Keratinocyte (primary cell): ENCODE results near the gene RBFOX2. TPM values are rescaled to one million over a fixed set of nuclear protein-coding genes. Genes with fewer than 3 reads are reported as not detected.

Source experiments
- DNase-seq: peaks from one replicate; pipeline ENCODE4 v3.0.0-alpha.2; 2011; ENCODE audit warnings: low read depth, missing footprints, low spot score
- FAIRE-seq: peaks from 2 replicates; lab custom pipeline; 2011; peaks lifted over from hg19 to GRCh38; lab: Jason Lieb, UNC
- H2AFZ ChIP-seq: 2 replicates; pipeline ENCODE4 v1.6.0; 2012; ENCODE audit warnings: low read length, control low read depth, inconsistent platforms; ENCODE audit not compliant: control insufficient read depth
- H3K27ac ChIP-seq: 2 replicates; pipeline ENCODE4 v1.5.1; 2011; ENCODE audit warnings: low read length; ENCODE audit not compliant: control insufficient read depth, insufficient read depth
- H3K27me3 ChIP-seq: 3 replicates; pipeline ENCODE4 v1.6.0; 2011; ENCODE audit warnings: low read length; ENCODE audit not compliant: control insufficient read depth, insufficient read depth; ENCODE audit errors: extremely low read depth
- H3K36me3 ChIP-seq, 2 experiments: 2 replicates in 1 of 2; 3 replicates in 1 of 2; pipeline ENCODE4 v1.5.1; 2011; ENCODE audit warnings: low read length in 2 of 2, mild to moderate bottlenecking in 1 of 2; ENCODE audit not compliant: control insufficient read depth in 2 of 2, insufficient read depth in 2 of 2; ENCODE audit errors: extremely low read depth in 1 of 2
- H3K4me1 ChIP-seq: 3 replicates; pipeline ENCODE4 v1.5.1; 2011; ENCODE audit warnings: low read length; ENCODE audit not compliant: control insufficient read depth, insufficient read depth; ENCODE audit errors: extremely low read depth
- H3K4me2 ChIP-seq: 3 replicates; pipeline ENCODE4 v1.6.0; 2011; ENCODE audit warnings: low read depth, low read length; ENCODE audit not compliant: control insufficient read depth, insufficient read depth; ENCODE audit errors: extremely low read depth
- H3K4me3 ChIP-seq, 3 experiments: fragments of 200-600 bp in 1 of 3; sonication (generic) in 1 of 3; 2 replicates in 2 of 3; 3 replicates in 1 of 3; pipeline ENCODE4 v1.5.1; 2011 to 2016; ENCODE audit warnings: low read length in 3 of 3, mild to moderate bottlenecking in 3 of 3, control low read depth in 2 of 3, inconsistent platforms in 1 of 3, low read depth in 1 of 3, mixed read lengths in 1 of 3, mixed run types in 1 of 3, moderate library complexity in 1 of 3; ENCODE audit not compliant: control insufficient read depth in 2 of 3, insufficient read depth in 2 of 3; ENCODE audit errors: extremely low read depth in 1 of 3
- H3K79me2 ChIP-seq: 2 replicates; pipeline ENCODE4 v1.6.0; 2012; ENCODE audit warnings: low read length; ENCODE audit not compliant: control insufficient read depth, insufficient read depth
- H3K9ac ChIP-seq: 3 replicates; pipeline ENCODE4 v1.6.0; 2011; ENCODE audit warnings: low read length; ENCODE audit not compliant: control insufficient read depth, insufficient read depth; ENCODE audit errors: extremely low read depth
- H3K9me1 ChIP-seq: 3 replicates; pipeline ENCODE4 v1.6.0; 2011; ENCODE audit warnings: low read length; ENCODE audit not compliant: control insufficient read depth, insufficient read depth; ENCODE audit errors: extremely low read depth
- H3K9me3 ChIP-seq: 2 replicates; pipeline ENCODE4 v1.5.1; 2012; ENCODE audit warnings: low read depth, low read length; ENCODE audit not compliant: control insufficient read depth
- H4K20me1 ChIP-seq: 3 replicates; pipeline ENCODE4 v1.6.0; 2011; ENCODE audit warnings: low read length; ENCODE audit not compliant: control insufficient read depth, insufficient read depth; ENCODE audit errors: extremely low read depth
- CTCF ChIP-seq, 3 experiments: IDR thresholded peaks in 1 of 3; conservative IDR thresholded peaks in 1 of 3; optimal IDR thresholded peaks in 1 of 3; 2 replicates in 2 of 3; 3 replicates in 1 of 3; pipeline versions ENCODE3 to v1.5.1; 2011; ENCODE audit warnings: low read length in 3 of 3, mild to moderate bottlenecking in 3 of 3, moderate library complexity in 2 of 3, control low read depth in 1 of 3, inconsistent platforms in 1 of 3; ENCODE audit not compliant: insufficient read depth in 2 of 3; ENCODE audit errors: extremely low read depth in 1 of 3
- EZH2 ChIP-seq: IDR thresholded peaks from one replicate; pipeline ENCODE4 v1.6.1; 2012; ENCODE audit warnings: inconsistent platforms, mild to moderate bottlenecking, low read length, moderate library complexity
- dilution Hi-C: fragments of 300-500 bp; cut with MboI; formaldehyde crosslinking; loops from one replicate; pipeline ENCODE4 v1.7.0; 2020; ENCODE audit warnings: low sequenced_read_pairs; ENCODE audit not compliant: extremely low pct_ligation_motif_present
- polyA plus RNA-seq, 5 experiments: library from polyadenylated mRNA; depleted of rRNA in 3 of 5; stranded (reverse) in 3 of 5; stranded (forward) in 1 of 5; unstranded in 1 of 5; fragments of >200 nt; gene quantifications; 1 replicate in 1 of 5; 2 replicates in 3 of 5; 3 replicates in 1 of 5; pipeline versions ENCODE4 v1.2.1 to v1.2.3, GENCODE V29; 2011 to 2012; ENCODE audit warnings: missing spikeins in 2 of 5, low read depth in 1 of 5, low replicate concordance in 1 of 5

Gene RBFOX2
- polyA plus RNA-seq, 1 donor (not counting 4 experiments of a cell fraction or from before 2014, with no cell fraction given): 118 TPM

- peaks cover 0 to 2% of the 10 kb centered on the region in 2 experiments for H3K36me3 ChIP-seq
- dilution Hi-C loops: no loop called here
- H3K4me2 ChIP-seq: no peak overlapping the region
- DNase-seq (no peak), FAIRE-seq (no peak)
- no peak overlapping the region for H3K27ac ChIP-seq
- H3K9me1 ChIP-seq: no peaks in the 10 kb centered on the region
- no peaks in the 10 kb centered on the region for H3K27me3 ChIP-seq
- no peak overlapping the region for H2AFZ ChIP-seq
- no peaks in the 10 kb centered on the region for H3K4me1 ChIP-seq
- H3K9me3 ChIP-seq: no peaks in the 10 kb centered on the region
- H3K79me2 ChIP-seq: peaks cover 46% of the 10 kb centered on the region
- no peak for TF ChIP-seq EZH2
- TF ChIP-seq CTCF (optimal IDR thresholded peaks at IDR 0.05 in 1 of 3, IDR thresholded peaks at IDR 0.05 in 1 of 3, conservative IDR thresholded peaks at IDR 0.05 in 1 of 3; ENCODE audit: extremely low read depth in 1 of 3, insufficient read depth in 2 of 3, low read length in 3 of 3): no peak
- H4K20me1 ChIP-seq: no peaks in the 10 kb centered on the region
- H3K4me3 ChIP-seq: no peak overlapping the region
- no peak overlapping the region for H3K9ac ChIP-seq
These were observed 46.7 kb downstream of the RBFOX2 start for GRCh38 chr22:35981900-35982299.

GRCh38 chr22:35978889-35979288 is 49.7 kb downstream of the RBFOX2 start:
- peaks cover 0 to 2% of the 10 kb centered on the region in 2 experiments for H3K36me3 ChIP-seq
- peaks cover 38% of the 10 kb centered on the region for H3K79me2 ChIP-seq
- H3K9me3 ChIP-seq: no peaks in the 10 kb centered on the region
- no peak overlapping the region for H2AFZ ChIP-seq
- no peaks in the 10 kb centered on the region for H3K9me1 ChIP-seq
- no peaks in the 10 kb centered on the region for H3K27me3 ChIP-seq
- no peak overlapping the region for H3K4me2 ChIP-seq
- dilution Hi-C loops: no loop called here
- no peaks in the 10 kb centered on the region for H3K4me1 ChIP-seq
- H3K4me3 ChIP-seq: no peak overlapping the region
- FAIRE-seq: no peak
- TF ChIP-seq CTCF (optimal IDR thresholded peaks at IDR 0.05 in 1 of 3, IDR thresholded peaks at IDR 0.05 in 1 of 3, conservative IDR thresholded peaks at IDR 0.05 in 1 of 3; ENCODE audit: extremely low read depth in 1 of 3, insufficient read depth in 2 of 3, low read length in 3 of 3) (no peak), EZH2 (no peak)
- no peaks in the 10 kb centered on the region for H4K20me1 ChIP-seq
- H3K27ac ChIP-seq: no peak overlapping the region
- no peak overlapping the region for H3K9ac ChIP-seq
- DNase-seq: no peak
